ENCODE results near the gene TGFBR3.

The TGFBR3 gene

GRCh38 chr1:91816031-91816430 lies 69.9 kb downstream of the TGFBR3 start:
- TF ChIP-seq REST (IDR thresholded peaks at IDR 0.05; ENCODE audit: insufficient read depth in 1 of 2, low read depth in 2 of 2, low read length in 2 of 2) (no peak), SIN3A (IDR thresholded peaks at IDR 0.05; ENCODE audit: borderline replicate concordance, insufficient read depth, low read length) (no peak), FOXP2 (optimal IDR thresholded peaks at IDR 0.05; ENCODE audit: borderline replicate concordance, extremely low read depth, extremely low read length, insufficient read depth) (no peak), TAF1 (IDR thresholded peaks at IDR 0.05; ENCODE audit: borderline replicate concordance, insufficient read depth, low read length) (no peak)

DNA sequence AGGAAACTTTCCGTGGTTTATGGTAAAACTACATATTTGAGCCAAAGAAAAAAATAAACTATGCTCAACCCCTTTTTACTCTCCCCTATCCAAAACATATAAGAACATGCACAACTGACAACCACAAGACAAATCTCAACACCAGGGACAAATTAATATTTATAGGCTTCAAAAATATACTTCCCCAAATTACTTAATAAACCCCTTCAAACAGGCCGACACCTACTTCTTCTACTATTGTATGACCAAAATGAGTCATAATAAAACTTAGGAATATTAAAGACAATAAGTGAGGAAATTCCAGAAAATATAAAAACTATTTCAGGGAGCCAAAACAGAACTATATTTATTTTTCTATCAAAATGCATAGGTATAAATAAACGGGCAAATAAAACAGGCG lies 71.5 kb downstream of the TGFBR3 start:
- TF ChIP-seq TAF1 (IDR thresholded peaks at IDR 0.05; ENCODE audit: borderline replicate concordance, insufficient read depth, low read length) (no peak), REST (IDR thresholded peaks at IDR 0.05; ENCODE audit: insufficient read depth in 1 of 2, low read depth in 2 of 2, low read length in 2 of 2) (no peak), FOXP2 (optimal IDR thresholded peaks at IDR 0.05; ENCODE audit: borderline replicate concordance, extremely low read depth, extremely low read length, insufficient read depth) (no peak), SIN3A (IDR thresholded peaks at IDR 0.05; ENCODE audit: borderline replicate concordance, insufficient read depth, low read length) (no peak), POLR2AphosphoS5 (IDR thresholded peaks at IDR 0.05; ENCODE audit: low read depth, low read length) (no peak)

DNA sequence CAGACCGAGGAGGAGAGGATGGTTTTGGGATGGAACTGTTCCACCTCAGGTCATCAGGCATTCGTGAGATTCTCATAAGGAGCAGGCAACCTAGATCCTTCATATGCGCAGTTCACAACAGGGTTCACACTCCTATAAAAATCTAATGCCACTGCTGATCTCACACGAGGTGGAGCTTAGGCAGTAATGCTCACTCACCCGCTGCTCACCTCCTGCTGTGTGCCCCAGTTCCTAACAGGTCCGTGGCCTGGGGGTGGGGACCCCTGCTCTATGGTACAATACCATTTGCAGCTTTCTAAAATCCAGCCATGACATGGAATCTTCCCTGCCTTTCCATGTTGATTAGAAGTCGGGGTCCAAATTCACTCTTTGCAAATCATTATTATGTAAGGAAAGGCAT lies 72.1 kb downstream of the TGFBR3 start:
- TF ChIP-seq FOXP2 (optimal IDR thresholded peaks at IDR 0.05; ENCODE audit: borderline replicate concordance, extremely low read depth, extremely low read length, insufficient read depth) (no peak), POLR2AphosphoS5 (IDR thresholded peaks at IDR 0.05; ENCODE audit: low read depth, low read length) (no peak), TAF1 (IDR thresholded peaks at IDR 0.05; ENCODE audit: borderline replicate concordance, insufficient read depth, low read length) (no peak), SIN3A (IDR thresholded peaks at IDR 0.05; ENCODE audit: borderline replicate concordance, insufficient read depth, low read length) (no peak), REST (IDR thresholded peaks at IDR 0.05; ENCODE audit: insufficient read depth in 1 of 2, low read depth in 2 of 2, low read length in 2 of 2) (no peak)

DNA sequence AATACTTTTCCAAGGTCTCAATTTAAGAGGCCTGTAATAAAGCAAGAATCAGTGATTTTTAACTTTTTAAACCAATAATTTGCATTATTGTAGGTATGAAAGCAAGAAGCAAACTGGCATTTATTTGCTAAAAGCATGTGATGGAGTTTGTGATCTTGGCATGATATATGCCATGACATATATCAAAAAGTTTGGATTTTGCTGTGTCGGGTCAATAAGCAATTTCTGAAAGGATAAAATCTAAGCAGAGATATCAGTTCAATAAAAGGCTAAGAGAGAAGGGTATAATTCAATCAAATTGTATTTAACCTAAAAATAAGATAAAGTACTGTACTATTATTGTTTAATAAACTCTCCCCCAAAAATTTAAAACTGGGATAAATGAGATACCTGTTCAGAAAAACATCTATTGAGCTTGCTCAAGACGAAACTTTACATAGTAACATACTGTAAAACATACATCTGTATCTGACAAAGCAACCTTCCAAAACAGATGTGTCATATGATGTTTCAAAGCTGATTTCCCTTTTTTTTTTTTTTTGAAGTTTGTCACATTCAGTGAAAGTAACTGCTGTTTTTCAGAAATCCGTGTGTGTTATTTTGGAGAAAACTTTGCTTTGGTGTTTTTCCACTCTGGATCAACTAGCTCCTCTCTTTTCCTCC lies 74.5 kb downstream of the TGFBR3 start:
- no peak for TF ChIP-seq FOXP2 (optimal IDR thresholded peaks at IDR 0.05; ENCODE audit: borderline replicate concordance, extremely low read depth, extremely low read length, insufficient read depth)

DNA sequence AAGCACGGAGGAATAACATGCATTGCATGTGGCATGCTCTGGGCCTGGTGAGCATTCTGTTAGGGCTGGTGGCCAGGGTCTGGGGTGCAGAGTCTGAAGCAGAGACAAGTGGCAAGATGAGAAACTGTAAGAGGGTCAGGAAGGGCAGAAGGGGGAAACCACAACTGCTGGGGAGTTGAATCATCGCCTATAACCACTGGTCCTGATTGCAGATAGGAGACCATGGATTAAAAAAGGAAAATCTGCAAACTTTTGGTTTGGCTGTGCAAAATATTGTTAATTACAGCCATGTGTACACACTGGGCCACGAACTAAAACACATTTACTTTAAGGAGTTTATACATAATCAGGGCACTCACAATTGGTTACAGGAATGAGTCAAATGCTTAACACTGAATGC lies 76.6 kb downstream of the TGFBR3 start:
- no peak for TF ChIP-seq SIN3A (IDR thresholded peaks at IDR 0.05; ENCODE audit: borderline replicate concordance, insufficient read depth, low read length)

DNA sequence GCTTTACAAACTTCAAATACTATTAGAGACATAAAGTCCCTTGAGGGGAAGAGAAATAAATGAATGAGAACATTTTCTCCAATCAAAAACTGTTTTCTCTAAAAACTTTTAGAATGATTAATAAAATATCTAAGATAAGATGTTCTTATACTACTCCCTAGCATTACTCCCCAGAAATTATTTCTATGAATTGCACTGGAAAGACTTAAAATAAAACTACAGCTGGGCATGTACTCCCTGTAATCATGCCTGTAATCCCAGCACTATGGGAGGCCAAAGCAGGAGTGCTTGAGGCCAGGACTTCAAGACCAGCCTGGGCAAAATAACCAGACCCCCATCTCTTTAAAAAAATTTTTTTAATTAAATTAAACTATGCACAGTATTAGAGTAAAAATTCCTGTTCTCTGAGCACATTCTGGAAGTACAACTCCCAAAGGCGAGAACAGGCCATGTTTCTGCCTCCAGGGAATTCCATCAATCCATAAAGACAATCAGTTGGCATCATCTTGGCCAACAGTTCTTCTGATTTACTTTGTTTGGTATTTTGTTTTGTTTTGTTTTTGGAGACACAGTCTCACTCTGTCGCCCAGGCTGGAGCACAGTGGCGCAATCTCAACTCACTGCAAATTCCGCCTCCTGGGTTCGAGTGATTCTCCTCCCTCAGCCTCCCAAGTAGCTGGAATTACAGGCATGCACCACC lies 77.9 kb downstream of the TGFBR3 start:
- TF ChIP-seq FOXP2 (optimal IDR thresholded peaks at IDR 0.05; ENCODE audit: borderline replicate concordance, extremely low read depth, extremely low read length, insufficient read depth), result no peak
- TF ChIP-seq POLR2AphosphoS5 (IDR thresholded peaks at IDR 0.05; ENCODE audit: low read depth, low read length), result no peak
- no peak for TF ChIP-seq TAF1 (IDR thresholded peaks at IDR 0.05; ENCODE audit: borderline replicate concordance, insufficient read depth, low read length)
- no peak for TF ChIP-seq SIN3A (IDR thresholded peaks at IDR 0.05; ENCODE audit: borderline replicate concordance, insufficient read depth, low read length)
- no peak for TF ChIP-seq REST (IDR thresholded peaks at IDR 0.05; ENCODE audit: insufficient read depth in 1 of 2, low read depth in 2 of 2, low read length in 2 of 2)
